ENCODE data around the gene DGKG. TPM values are rescaled to one million over a fixed set of nuclear protein-coding genes. Genes with fewer than 3 reads are reported as not detected.

DGKG gene
- total RNA-seq: 3.9 and 6.7 TPM in 2 replicates

GRCh38 chr3:186361762-186362536 is at the start of gene DGKG:
DGKG (minus strand) TSS chr3:186362234; CDS start chr3:186320459, 41,775 bp downstream.

GRCh38 chr3:186108941-186109865 is 252.8 kb downstream of the DGKG start, which contains the start of gene ETV5:
ETV5 (minus strand) TSS chr3:186109089; CDS start chr3:186105868, 3,221 bp downstream.

Other genes with a start within 250 kb of the DGKG start
- gene CRYGS, start 182.1 kb upstream of the DGKG start, total RNA-seq: 1.4 and 2.4 TPM in 2 replicates
- gene TBCCD1, start 205.1 kb upstream of the DGKG start, total RNA-seq: 12.6 and 14.6 TPM in 2 replicates
- 102 and 125 TPM in 2 replicates for gene DNAJB11, start 208.5 kb upstream of the DGKG start, total RNA-seq